ENCODE results near the gene CRTC1. TPM values are rescaled to one million over a fixed set of nuclear protein-coding genes. Genes with fewer than 3 reads are reported as not detected.

The CRTC1 gene
- total RNA-seq, 1 experiment from 2014 or later = 3.7 TPM

DNA sequence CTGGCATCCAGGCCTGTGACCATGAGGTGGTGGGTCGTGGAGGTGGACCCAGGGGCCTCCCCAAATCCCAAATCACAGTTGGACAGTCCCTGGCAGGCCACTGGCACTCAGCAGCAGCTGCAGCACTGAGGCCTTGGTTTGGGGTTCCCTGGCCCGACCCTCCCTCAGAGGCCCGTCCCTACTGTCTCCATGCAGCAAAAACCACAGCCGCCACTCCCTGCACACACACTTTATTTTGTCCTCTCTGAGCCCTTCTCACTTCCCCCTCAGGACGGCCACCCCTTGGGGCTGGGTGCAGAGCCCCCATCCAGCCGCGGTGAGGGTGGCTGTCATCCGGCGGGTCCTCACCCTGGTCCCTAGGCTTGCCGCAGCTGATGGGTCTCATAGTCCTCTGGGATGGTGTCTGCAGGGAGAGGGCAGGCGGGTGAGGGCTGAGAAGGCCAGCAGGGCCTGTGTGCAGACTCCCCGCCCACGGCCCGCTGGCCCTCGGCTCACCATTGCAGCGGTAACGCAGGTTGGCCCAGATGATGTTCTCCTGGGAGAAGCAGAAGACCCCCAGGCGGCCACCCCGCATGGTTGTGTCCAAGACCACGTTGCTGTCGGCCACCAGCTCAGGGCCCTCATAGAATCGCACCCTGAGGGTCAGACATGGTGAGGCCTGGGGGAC is 99.2 kb downstream of the CRTC1 start:
- Histone ChIP-seq H2AFZ (ENCODE audit: low read length) (no peak overlapping the region), H3K27ac (ENCODE audit: low read length) (no peak overlapping the region), H3K9me2 (replicated peaks; ENCODE audit: insufficient read depth, low read length) (no peaks in the 10 kb centered on the region), H3K4me1 (ENCODE audit: low read length) (peaks cover 11% of the 10 kb centered on the region), H3K79me2 (ENCODE audit: low read length) (no peaks in the 10 kb centered on the region), H3K9ac (ENCODE audit: low read length) (no peak overlapping the region), H4K20me1 (ENCODE audit: insufficient read depth, low read depth, low read length) (peaks cover 14% of the 10 kb centered on the region; the same call in 1 of the 2 replicates), H3K36me3 (ENCODE audit: insufficient read depth, low read length) (no peaks in the 10 kb centered on the region), H3K27me3 (ENCODE audit: low read length) (no peaks in the 10 kb centered on the region), H3K4me2 (ENCODE audit: low read depth, low read length, poor library complexity, severe bottlenecking) (no peak overlapping the region), H3K4me3 (ENCODE audit: low read length) (no peak overlapping the region), H3K9me3 (ENCODE audit: low read length) (no peaks in the 10 kb centered on the region)
- no peak for DNase-seq

DNA sequence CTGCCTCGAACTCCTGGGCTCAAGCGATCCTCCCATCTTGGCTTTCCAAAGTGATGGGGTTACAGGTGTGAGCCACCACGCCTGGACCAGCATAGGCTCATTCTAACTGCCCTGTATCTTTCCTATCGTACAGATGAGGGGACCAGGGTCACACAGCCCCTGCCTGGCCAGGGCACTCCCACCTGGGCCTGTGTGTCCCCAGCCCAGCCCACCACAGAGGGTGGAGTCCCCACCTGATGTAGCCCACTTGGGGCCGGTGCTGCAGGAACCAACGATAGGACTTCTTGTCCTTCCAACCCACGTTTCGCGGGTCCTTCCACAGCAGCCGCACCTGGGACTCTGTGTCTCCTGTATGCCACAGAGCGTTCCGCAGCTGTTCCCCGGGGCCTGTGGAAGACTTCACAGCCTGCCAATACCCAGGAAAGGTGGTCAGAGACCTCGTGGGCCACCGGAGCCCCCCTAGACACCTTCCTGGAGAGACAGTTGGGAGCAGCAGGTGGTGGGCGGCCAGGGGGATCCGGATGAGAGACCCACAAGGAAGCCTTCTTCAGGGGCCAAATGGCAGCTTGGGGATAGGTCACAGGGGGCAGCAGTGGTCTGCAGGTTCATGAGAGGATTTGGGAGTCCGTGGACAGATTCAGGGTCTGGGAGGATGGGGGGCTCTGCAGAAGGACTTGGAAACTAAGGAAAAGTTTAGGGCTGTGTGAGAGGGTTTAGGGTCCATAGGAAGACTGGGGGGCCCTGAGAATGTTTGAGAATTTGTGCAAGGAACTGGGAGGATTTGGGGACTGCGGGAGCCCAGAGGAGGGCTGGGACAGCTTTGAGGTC is 100.7 kb downstream of the CRTC1 start:
- Histone ChIP-seq H3K79me2 (ENCODE audit: low read length) (no peaks in the 10 kb centered on the region), H3K27me3 (ENCODE audit: low read length) (no peaks in the 10 kb centered on the region)

DNA sequence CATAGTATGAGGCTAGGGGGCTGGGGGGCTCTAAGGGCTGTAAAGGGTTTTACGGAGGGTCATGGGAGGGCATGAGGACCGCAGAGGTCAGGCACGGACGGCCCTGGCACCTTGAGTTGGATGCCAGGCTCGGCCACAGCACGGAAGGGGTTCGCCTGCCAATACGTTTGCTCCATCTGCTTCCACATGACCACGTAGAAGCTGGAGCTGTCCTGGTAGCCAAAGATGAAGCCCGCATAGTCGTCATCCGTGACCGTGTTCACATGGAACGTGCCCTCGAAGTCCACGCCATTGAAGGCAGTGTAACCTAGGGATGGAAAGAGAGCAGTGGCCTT is 101.3 kb downstream of the CRTC1 start:
- Histone ChIP-seq H3K4me2 (ENCODE audit: low read depth, low read length, poor library complexity, severe bottlenecking) (no peak overlapping the region), H3K9me2 (replicated peaks; ENCODE audit: insufficient read depth, low read length) (no peaks in the 10 kb centered on the region)
- no peak for DNase-seq

More for the DNA sequence above, 100.7 kb downstream of the CRTC1 start:
- Histone ChIP-seq H3K36me3 (ENCODE audit: insufficient read depth, low read length) (no peaks in the 10 kb centered on the region), H3K4me2 (ENCODE audit: low read depth, low read length, poor library complexity, severe bottlenecking) (no peak overlapping the region), H3K9me2 (replicated peaks; ENCODE audit: insufficient read depth, low read length) (no peaks in the 10 kb centered on the region), H3K4me1 (ENCODE audit: low read length) (peaks cover 11% of the 10 kb centered on the region), H3K9ac (ENCODE audit: low read length) (no peak overlapping the region), H3K27ac (ENCODE audit: low read length) (no peak overlapping the region), H3K9me3 (ENCODE audit: low read length) (no peaks in the 10 kb centered on the region), H3K4me3 (ENCODE audit: low read length) (no peak overlapping the region), H2AFZ (ENCODE audit: low read length) (no peak overlapping the region), H4K20me1 (ENCODE audit: insufficient read depth, low read depth, low read length) (peaks cover 14% of the 10 kb centered on the region; the same call in 1 of the 2 replicates)
- no peak for DNase-seq

DNA sequence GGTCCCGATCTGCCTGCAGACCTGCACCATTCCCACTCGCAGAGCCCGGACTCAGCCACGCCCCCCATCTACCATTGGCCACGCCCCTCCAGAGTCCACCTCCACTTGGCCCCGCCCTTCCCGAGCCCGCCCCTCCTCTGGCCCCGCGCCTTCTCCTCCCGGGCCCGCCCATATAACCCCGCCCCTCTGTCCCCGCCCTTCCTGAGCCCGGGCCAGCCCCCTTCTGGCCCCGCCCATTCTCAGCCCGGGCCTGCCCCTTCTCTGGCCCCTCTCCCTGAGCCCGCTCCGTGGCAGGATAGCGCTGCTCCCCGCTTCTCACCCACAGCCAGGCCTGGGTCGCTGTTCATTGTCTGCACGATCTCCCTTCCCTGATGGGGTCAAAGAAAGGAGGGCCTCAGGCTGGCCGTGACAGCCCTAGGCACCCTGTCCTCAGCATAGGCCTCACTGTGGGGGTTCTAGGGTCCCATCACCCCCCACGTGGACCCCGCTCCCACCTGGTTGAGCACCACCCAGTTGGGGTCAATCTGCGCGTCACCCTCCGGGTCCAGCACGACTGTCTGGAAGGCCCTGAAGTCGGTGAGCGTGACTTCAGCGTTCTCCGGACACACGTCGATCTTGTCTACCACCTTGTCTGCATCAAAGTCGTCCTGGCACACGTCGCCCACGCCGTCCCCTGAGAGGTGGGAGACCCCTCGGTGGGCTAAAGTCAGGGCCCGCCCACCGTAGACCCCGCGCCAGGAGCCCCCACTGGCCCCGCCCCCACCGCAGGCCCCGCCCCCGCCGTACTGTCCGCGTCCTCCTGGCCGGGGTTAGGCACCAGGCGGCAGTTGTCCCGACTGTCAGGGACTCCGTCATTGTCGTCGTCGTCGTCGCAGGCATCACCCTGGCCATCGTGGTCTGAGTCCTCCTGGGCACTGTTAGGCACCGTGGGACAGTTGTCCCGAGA is 102.0 kb downstream of the CRTC1 start:
- H3K9ac ChIP-seq (ENCODE audit: low read length) = no peak overlapping the region
- peaks cover 11% of the 10 kb centered on the region for H3K4me1 ChIP-seq (ENCODE audit: low read length)
- H3K36me3 ChIP-seq (ENCODE audit: insufficient read depth, low read length) = no peaks in the 10 kb centered on the region
- no peaks in the 10 kb centered on the region for H3K9me2 ChIP-seq (replicated peaks; ENCODE audit: insufficient read depth, low read length)
- H3K9me3 ChIP-seq (ENCODE audit: low read length) = no peaks in the 10 kb centered on the region
- no peaks in the 10 kb centered on the region for H3K27me3 ChIP-seq (ENCODE audit: low read length)
- DNase-seq = peak; percentile 95
- peaks cover 14% of the 10 kb centered on the region; the same call in 1 of the 2 replicates for H4K20me1 ChIP-seq (ENCODE audit: insufficient read depth, low read depth, low read length)
- H2AFZ ChIP-seq (ENCODE audit: low read length) = no peak overlapping the region
- no peak overlapping the region for H3K4me3 ChIP-seq (ENCODE audit: low read length)
- no peaks in the 10 kb centered on the region for H3K79me2 ChIP-seq (ENCODE audit: low read length)
- H3K4me2 ChIP-seq (ENCODE audit: low read depth, low read length, poor library complexity, severe bottlenecking) = no peak overlapping the region
- H3K27ac ChIP-seq (ENCODE audit: low read length) = no peak overlapping the region

More for the DNA sequence above, 101.3 kb downstream of the CRTC1 start:
- no peak overlapping the region for H3K4me3 ChIP-seq (ENCODE audit: low read length)
- H2AFZ ChIP-seq (ENCODE audit: low read length) = no peak overlapping the region
- H3K36me3 ChIP-seq (ENCODE audit: insufficient read depth, low read length) = no peaks in the 10 kb centered on the region
- peaks cover 11% of the 10 kb centered on the region for H3K4me1 ChIP-seq (ENCODE audit: low read length)
- H3K9ac ChIP-seq (ENCODE audit: low read length) = no peak overlapping the region
- no peaks in the 10 kb centered on the region for H3K27me3 ChIP-seq (ENCODE audit: low read length)
- no peaks in the 10 kb centered on the region for H3K79me2 ChIP-seq (ENCODE audit: low read length)
- peaks cover 14% of the 10 kb centered on the region; the same call in 1 of the 2 replicates for H4K20me1 ChIP-seq (ENCODE audit: insufficient read depth, low read depth, low read length)
- H3K9me3 ChIP-seq (ENCODE audit: low read length) = no peaks in the 10 kb centered on the region
- H3K27ac ChIP-seq (ENCODE audit: low read length) = no peak overlapping the region

DNA sequence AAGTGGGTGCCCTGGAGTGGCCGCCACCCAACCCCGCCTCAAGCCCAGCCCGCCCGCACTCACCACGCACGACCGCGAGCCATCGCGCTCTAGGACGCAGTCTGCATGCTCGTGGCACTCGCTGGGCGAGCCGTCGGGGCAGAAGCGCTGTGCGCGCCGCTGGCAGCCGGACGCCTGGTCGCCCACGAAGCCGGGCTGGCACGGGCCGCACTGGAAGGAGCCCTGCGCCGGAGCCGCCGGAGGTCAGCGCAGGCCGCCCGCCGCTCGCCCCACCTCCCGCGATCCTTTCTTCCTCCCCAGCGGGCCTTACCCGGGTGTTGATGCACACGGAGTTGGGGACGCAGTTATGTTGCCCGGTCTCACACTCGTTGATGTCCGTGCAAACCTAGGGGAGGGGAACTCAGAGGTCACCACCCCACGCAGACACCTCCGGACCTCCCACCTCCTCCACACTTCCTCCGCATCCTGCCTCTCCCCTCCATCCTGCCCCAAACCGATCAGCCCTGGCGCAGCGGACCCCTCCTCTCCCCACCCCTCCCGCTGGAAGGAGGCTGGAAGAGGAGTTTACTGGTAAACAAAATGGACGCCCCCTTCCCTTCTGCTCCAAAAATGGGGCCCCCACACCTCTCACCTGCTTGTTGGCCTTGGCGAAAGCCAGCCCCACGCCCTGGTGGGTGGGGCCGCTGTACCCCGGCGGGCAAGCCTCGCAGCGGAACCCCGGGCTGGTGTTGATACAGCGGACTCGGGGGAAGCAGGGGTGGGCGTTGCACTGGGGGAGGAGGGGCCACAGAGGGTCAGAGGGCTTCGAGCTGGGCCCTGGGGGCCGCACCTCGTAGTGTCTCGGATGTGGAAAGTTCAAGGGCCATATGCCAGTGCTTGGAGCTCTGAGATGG is 105.3 kb downstream of the CRTC1 start:
- Histone ChIP-seq H3K79me2 (ENCODE audit: low read length) (no peaks in the 10 kb centered on the region), H3K27ac (ENCODE audit: low read length) (no peak overlapping the region), H2AFZ (ENCODE audit: low read length) (no peak overlapping the region), H3K9ac (ENCODE audit: low read length) (no peak overlapping the region), H3K27me3 (ENCODE audit: low read length) (no peaks in the 10 kb centered on the region), H3K4me3 (ENCODE audit: low read length) (no peak overlapping the region), H3K36me3 (ENCODE audit: insufficient read depth, low read length) (no peaks in the 10 kb centered on the region), H4K20me1 (ENCODE audit: insufficient read depth, low read depth, low read length) (0 out of 2 replicates have a peak, but pooled peaks cover 9% of the 10 kb centered on the region), H3K4me2 (ENCODE audit: low read depth, low read length, poor library complexity, severe bottlenecking) (no peak overlapping the region), H3K9me2 (replicated peaks; ENCODE audit: insufficient read depth, low read length) (no peaks in the 10 kb centered on the region), H3K9me3 (ENCODE audit: low read length) (no peaks in the 10 kb centered on the region), H3K4me1 (ENCODE audit: low read length) (peaks cover 3% of the 10 kb centered on the region; the same call in 1 of the 2 replicates)
- DNase-seq = no peak

DNA sequence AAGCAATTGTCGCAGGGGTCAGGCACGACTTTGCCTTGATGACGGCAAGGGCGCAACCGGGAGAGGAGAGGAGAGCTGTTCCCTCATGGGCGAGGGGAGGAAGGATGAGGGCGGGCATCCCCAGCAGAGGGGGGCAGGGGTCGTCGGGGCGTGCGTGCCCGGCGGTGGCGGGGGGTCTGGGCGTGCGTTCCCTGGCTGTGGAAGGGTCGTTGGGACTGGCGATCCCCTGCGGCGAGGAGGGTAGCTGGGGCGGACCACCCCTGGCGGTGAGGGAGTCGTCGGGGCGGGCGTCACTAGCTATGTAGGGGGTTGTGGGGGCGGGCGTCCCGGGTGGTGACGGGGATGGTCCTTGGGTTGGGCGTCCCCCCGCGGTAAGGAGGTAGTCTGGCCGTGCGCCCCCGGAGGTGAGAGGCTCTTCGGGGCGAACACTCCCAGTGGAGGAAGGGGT is 106.0 kb downstream of the CRTC1 start:
- no peaks in the 10 kb centered on the region for H3K36me3 ChIP-seq (ENCODE audit: insufficient read depth, low read length)
- H3K9ac ChIP-seq (ENCODE audit: low read length) = no peak overlapping the region
- DNase-seq = no peak
- no peak overlapping the region for H3K4me3 ChIP-seq (ENCODE audit: low read length)
- H3K9me3 ChIP-seq (ENCODE audit: low read length) = no peaks in the 10 kb centered on the region
- H3K27me3 ChIP-seq (ENCODE audit: low read length) = no peaks in the 10 kb centered on the region
- H3K4me2 ChIP-seq (ENCODE audit: low read depth, low read length, poor library complexity, severe bottlenecking) = no peak overlapping the region
- H3K9me2 ChIP-seq (replicated peaks; ENCODE audit: insufficient read depth, low read length) = no peaks in the 10 kb centered on the region
- H3K4me1 ChIP-seq (ENCODE audit: low read length) = peaks cover 3% of the 10 kb centered on the region; the same call in 1 of the 2 replicates
- H2AFZ ChIP-seq (ENCODE audit: low read length) = no peak overlapping the region
- no peaks in the 10 kb centered on the region for H3K79me2 ChIP-seq (ENCODE audit: low read length)
- H4K20me1 ChIP-seq (ENCODE audit: insufficient read depth, low read depth, low read length) = 0 out of 2 replicates have a peak, but pooled peaks cover 5% of the 10 kb centered on the region
- H3K27ac ChIP-seq (ENCODE audit: low read length) = no peak overlapping the region

DNA sequence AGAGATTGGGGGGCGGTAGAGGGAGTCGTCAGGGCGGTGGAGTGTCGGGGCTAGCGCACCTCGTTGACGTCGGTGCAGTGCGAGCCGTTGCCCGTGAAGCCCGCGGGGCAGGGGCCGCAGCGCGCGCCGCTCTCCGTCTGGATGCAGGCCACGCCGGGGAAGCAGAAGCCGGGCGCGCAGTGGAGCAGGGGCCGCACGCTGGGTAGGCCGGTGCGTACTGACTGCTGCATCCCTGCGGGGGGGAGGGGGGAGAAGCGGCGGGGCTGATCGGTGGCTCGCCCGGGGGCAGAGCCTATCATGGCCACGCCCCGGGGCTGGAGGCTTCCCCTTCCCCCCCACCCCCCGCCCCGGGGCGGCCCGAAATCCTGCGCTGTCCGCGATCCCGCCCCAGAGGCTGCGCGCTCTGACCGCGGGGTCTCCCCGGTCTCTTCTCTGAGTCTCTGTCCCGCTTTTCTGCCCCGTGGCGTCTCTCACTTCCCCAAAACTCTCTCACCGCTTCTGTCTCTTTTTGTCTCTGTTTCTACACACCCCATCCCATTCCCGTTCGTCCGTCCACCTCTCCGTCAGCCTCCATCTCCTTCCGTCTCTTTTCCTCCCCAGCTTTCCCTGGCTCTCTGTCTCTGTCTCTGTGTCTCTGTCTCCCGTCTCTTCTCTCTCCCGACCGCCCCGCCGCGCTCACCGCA is 106.5 kb downstream of the CRTC1 start:
- no peaks in the 10 kb centered on the region for H4K20me1 ChIP-seq (ENCODE audit: insufficient read depth, low read depth, low read length)
- H2AFZ ChIP-seq (ENCODE audit: low read length) = no peak overlapping the region
- no peaks in the 10 kb centered on the region for H3K36me3 ChIP-seq (ENCODE audit: insufficient read depth, low read length)
- no peak overlapping the region for H3K4me2 ChIP-seq (ENCODE audit: low read depth, low read length, poor library complexity, severe bottlenecking)
- peaks cover 3% of the 10 kb centered on the region; the same call in 1 of the 2 replicates for H3K4me1 ChIP-seq (ENCODE audit: low read length)
- no peak overlapping the region for H3K4me3 ChIP-seq (ENCODE audit: low read length)
- H3K9ac ChIP-seq (ENCODE audit: low read length) = no peak overlapping the region
- no peak overlapping the region for H3K27ac ChIP-seq (ENCODE audit: low read length)
- no peaks in the 10 kb centered on the region for H3K79me2 ChIP-seq (ENCODE audit: low read length)
- no peak for DNase-seq
- no peaks in the 10 kb centered on the region for H3K27me3 ChIP-seq (ENCODE audit: low read length)
- H3K9me2 ChIP-seq (replicated peaks; ENCODE audit: insufficient read depth, low read length) = no peaks in the 10 kb centered on the region
- no peaks in the 10 kb centered on the region for H3K9me3 ChIP-seq (ENCODE audit: low read length)

Data from Karpas-422 (cell line).